ENCODE measurements around the gene HS6ST1.
"Not testable (repeated sequence)": the region's sequence is repeated elsewhere in the genome, so short reads cannot be mapped to it uniquely, and the experiment has no call there.

Gene HS6ST1

DNA sequence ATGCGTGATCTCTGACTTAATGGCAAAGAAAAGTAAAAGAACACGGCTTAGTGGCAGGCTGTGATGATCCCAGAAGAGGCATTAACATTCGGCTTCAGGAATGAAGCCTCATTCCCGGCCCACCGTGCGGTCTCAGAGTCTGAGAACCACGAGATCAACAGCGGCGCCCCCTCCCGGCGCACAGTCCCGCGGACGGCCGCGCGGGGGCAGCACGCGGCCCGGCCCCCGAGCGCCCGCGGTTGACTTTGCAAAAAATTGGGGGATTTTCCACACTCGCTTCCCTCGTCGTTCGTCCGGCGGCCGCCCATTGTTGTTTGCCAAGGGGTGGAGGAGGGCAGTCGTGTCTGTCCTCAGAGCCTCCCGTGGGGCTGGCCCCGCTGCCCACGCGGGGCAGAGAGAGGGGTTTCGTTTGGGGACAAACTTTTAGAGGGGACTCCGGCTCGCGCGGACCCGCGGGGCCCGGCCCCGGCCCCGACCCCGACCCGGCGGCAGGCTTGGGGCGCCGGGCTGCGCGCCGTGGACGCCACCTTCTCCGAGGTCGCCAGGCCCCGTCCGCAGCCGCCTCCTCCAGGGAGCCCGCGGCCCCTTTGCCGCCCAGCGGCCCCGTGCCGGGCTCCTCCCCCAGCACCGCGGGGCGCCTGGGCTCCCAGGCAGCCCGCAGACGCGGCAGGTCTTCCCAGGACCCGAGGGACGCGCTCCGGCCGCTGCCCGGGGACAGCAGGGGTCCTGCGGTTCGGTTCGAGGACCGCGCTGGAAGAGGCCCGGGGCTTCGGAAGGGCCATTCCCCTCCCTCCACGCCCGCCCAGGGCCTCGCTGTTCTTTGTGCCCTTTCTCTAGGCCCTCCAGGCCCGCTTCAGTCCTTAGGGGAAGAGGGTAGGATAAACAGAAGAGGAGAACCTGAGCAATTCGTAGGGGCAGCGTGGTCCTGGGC is 3.4 kb upstream of the HS6ST1 start:
- Histone ChIP-seq H3K36me3 (ENCODE audit: insufficient read depth, low read length) (no peaks in the 10 kb centered on the region), H3K9me3 (ENCODE audit: control insufficient read depth, insufficient read depth, low read length) (no peaks in the 10 kb centered on the region), H3K4me1 (ENCODE audit: insufficient read depth, low read length) (peaks cover 7% of the 10 kb centered on the region; the same call in 1 of the 2 replicates), H3K9ac (ENCODE audit: low read depth, low read length) (peak overlapping the region; percentile 82)

GRCh38 chr2:128320906-128321771 is 2.5 kb upstream of the HS6ST1 start:
- Histone ChIP-seq H3K9me3 (ENCODE audit: control insufficient read depth, insufficient read depth, low read length) (no peaks in the 10 kb centered on the region), H3K36me3 (ENCODE audit: insufficient read depth, low read length) (no peaks in the 10 kb centered on the region), H3K4me1 (ENCODE audit: insufficient read depth, low read length) (peaks cover 12% of the 10 kb centered on the region; the same call in 1 of the 2 replicates), H3K9ac (ENCODE audit: low read depth, low read length) (no peak overlapping the region; the same call in 1 of the 2 replicates)

DNA sequence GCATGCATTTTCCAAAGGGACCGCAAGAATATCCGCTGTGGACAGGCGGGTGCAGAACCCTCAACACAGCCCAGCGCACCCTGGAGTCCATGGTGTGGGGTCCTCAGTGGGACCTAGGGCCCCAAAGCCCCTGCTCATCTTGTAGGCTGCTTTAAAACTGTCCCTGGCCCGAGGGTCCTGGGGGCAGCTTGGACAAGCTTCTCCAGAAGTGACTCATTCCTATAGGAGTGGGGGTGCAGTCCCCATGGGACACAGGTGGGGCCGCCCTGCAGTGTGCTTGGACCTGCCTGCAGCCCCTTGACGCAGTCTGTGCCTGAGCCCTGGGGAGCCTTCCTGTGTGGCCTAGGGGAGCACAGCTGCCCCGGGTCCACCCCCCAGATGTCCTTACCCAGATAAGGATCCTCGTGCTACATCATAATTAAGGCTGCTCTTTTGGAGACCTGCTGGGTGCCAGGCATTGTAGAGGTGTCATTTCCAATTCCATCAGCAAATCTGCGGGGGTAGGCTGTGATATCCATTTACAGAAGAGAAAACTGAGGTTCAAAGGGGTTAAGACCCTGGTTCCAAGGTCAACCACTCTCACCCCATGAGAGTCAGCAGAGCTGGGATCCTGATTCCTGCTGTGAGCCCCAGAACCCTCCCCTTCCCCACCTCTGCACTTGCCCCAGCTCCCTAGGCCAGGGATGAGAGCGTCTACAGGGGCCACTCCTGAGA is 1.7 kb upstream of the HS6ST1 start:
- Histone ChIP-seq H3K9ac (ENCODE audit: low read depth, low read length) (no peak overlapping the region), H3K36me3 (ENCODE audit: insufficient read depth, low read length) (no peaks in the 10 kb centered on the region), H3K9me3 (ENCODE audit: control insufficient read depth, insufficient read depth, low read length) (no peaks in the 10 kb centered on the region), H3K4me1 (ENCODE audit: insufficient read depth, low read length) (peaks cover 14% of the 10 kb centered on the region; the same call in 1 of the 2 replicates)

GRCh38 chr2:128319631-128320191 is 1.0 kb upstream of the HS6ST1 start:
- Histone ChIP-seq H3K9ac (ENCODE audit: low read depth, low read length) (peak overlapping the region; percentile 74), H3K9me3 (ENCODE audit: control insufficient read depth, insufficient read depth, low read length) (no peaks in the 10 kb centered on the region), H3K36me3 (ENCODE audit: insufficient read depth, low read length) (no peaks in the 10 kb centered on the region), H3K4me1 (ENCODE audit: insufficient read depth, low read length) (peaks cover 14% of the 10 kb centered on the region; the same call in 1 of the 2 replicates)

- H3K4me1 ChIP-seq (ENCODE audit: insufficient read depth, low read length); H3K9me3 ChIP-seq (ENCODE audit: control insufficient read depth, insufficient read depth, low read length); H3K36me3 ChIP-seq (ENCODE audit: insufficient read depth, low read length): not testable (repeated sequence)
- H3K9ac ChIP-seq (ENCODE audit: low read depth, low read length), result peak overlapping the region; percentile 18; the same call in 1 of the 2 replicates
Measured at GRCh38 chr2:128318245-128318644, 423 bp downstream of the HS6ST1 start.

DNA sequence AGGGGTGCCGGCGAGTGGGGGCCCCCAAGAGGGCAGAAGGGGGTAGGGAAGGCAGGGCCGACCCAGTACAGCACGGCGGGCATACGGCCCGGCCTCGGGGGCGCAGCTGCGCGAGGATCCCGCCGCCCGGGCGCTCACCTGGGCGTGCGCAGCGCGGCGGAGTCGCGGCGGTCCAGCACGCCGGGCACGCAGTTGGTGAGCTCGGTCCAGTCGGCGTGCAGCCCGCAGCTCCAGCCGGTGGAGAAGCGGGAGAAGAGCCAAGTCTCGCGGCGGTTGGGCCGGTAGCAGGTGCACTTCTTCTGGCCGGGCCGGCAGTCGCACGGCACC is 806 bp downstream of the HS6ST1 start:
- H3K4me1 ChIP-seq (ENCODE audit: insufficient read depth, low read length); H3K36me3 ChIP-seq (ENCODE audit: insufficient read depth, low read length); H3K9me3 ChIP-seq (ENCODE audit: control insufficient read depth, insufficient read depth, low read length): not testable (repeated sequence)
- peak overlapping the region; percentile 74 for H3K9ac ChIP-seq (ENCODE audit: low read depth, low read length)

DNA sequence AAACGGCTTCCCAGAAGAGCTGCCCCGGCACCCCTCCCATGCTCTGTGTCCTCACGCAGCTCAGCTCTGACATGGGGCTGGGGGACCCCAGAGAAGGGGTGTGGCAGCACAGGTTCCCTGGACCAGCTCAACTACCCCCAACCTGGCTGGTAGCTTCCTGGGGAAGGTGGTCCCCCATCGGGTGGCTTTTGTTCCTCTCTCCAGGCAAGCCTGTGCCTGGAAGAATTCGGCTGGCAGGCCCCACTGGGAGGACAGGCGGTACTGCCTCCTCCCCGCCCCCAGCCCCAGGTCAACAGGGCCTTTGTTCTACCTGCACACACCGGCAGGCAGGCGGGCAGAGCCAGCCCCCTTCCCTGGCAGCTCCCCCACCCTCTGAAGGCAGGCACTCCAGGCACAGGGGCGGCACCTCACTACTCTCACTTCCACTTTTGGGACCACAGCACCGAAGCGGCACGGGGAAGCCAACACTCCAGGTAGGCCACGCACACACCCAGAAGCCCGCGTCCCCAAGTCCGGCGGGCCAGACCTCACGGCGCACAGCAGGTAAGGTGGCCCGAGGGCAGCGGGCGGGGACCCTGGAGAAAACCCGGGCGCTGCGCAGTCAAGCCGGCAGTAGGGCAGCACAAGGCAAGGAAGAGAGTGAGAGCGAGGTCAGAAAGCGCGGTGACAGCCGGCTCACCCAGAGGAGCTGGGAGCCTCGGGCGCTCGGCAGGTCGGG is 1.3 kb downstream of the HS6ST1 start:
- Histone ChIP-seq H3K9me3 (ENCODE audit: control insufficient read depth, insufficient read depth, low read length) (no peaks in the 10 kb centered on the region), H3K9ac (ENCODE audit: low read depth, low read length) (peak overlapping the region; percentile 74), H3K36me3 (ENCODE audit: insufficient read depth, low read length) (no peaks in the 10 kb centered on the region), H3K4me1 (ENCODE audit: insufficient read depth, low read length) (peaks cover 7% of the 10 kb centered on the region; the same call in 1 of the 2 replicates)

DNA sequence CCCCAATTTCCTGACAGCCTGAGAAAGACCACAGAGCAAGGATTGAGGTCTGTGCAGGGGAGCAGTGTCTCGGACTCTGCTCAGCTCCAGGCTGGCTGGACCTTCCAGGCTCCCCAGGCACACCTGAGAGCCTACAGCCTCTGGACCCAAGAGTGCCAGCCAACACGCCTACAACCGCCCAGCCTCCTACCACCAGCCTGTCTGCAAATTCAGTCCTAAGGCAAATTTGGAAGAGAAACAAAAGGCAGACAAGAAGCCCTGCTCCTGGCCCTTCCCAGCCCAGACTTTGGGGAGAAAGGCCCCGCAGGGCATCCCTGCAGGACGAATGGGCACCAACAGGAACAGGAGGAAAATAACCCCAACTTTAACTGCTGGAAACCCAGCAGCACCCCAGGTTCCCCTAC is 1.9 kb downstream of the HS6ST1 start:
- no peaks in the 10 kb centered on the region for H3K36me3 ChIP-seq (ENCODE audit: insufficient read depth, low read length)
- peak overlapping the region; percentile 74 for H3K9ac ChIP-seq (ENCODE audit: low read depth, low read length)
- H3K9me3 ChIP-seq (ENCODE audit: control insufficient read depth, insufficient read depth, low read length), result no peaks in the 10 kb centered on the region
- peaks cover 7% of the 10 kb centered on the region; the same call in 1 of the 2 replicates for H3K4me1 ChIP-seq (ENCODE audit: insufficient read depth, low read length)

DNA sequence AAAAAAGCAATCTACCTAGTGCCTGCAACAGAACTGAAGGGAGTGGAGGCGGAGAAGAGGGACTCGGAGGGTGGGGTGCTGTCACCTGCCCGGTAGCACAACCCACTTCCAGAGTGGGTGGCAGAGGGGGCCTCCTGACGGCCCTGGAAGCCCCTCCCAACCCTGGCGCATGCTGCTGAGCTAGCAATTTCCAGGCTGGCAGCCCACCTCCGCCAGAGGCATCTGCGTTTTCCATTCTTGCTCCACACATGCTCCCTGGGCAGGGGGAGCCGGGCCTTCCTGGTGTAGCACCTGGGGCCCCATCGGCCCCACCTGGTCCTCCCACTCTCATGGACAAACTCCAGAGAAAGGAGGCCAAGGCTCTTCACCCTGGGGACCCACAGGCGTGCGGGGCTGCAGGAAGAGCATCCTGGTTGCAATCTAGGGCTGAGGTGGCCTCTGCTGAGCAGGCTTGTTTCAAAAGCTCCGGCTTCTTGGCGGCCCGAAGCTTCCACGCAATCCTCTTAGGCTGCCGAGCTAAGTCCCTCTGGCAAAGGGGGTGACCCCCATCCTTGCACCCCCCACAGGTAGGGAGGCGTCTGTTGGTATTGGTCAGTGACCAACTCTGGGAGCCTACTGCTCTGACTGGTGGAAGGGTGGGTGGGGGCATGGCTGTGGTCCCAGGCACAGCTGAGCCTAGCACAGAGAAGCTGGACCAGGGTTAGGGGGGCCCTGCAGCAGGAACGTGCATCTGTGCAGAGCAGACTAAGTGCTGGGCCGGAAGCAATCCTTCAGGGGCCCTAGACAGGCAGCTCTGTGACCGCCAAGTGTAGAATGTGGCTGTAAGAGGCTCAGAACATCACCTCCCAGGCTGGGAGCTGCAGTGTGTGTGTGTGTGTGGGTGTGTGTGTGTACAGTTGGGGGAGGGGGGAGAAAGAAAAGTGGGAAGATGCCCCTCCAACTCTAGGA is 2.6 kb downstream of the HS6ST1 start:
- peak overlapping the region; percentile 74; the same call in 1 of the 2 replicates for H3K9ac ChIP-seq (ENCODE audit: low read depth, low read length)
- no peaks in the 10 kb centered on the region for H3K9me3 ChIP-seq (ENCODE audit: control insufficient read depth, insufficient read depth, low read length)
- peaks cover 7% of the 10 kb centered on the region; the same call in 1 of the 2 replicates for H3K4me1 ChIP-seq (ENCODE audit: insufficient read depth, low read length)
- no peaks in the 10 kb centered on the region for H3K36me3 ChIP-seq (ENCODE audit: insufficient read depth, low read length)

- Histone ChIP-seq H3K36me3 (ENCODE audit: insufficient read depth, low read length) (no peaks in the 10 kb centered on the region), H3K9me3 (ENCODE audit: control insufficient read depth, insufficient read depth, low read length) (no peaks in the 10 kb centered on the region), H3K9ac (ENCODE audit: low read depth, low read length) (no peak overlapping the region), H3K4me1 (ENCODE audit: insufficient read depth, low read length) (peaks cover 7% of the 10 kb centered on the region; the same call in 1 of the 2 replicates)
Measured at GRCh38 chr2:128315122-128315828, 3.4 kb downstream of the HS6ST1 start.

GRCh38 chr2:128314348-128315121 is 4.1 kb downstream of the HS6ST1 start:
- H3K36me3 ChIP-seq (ENCODE audit: insufficient read depth, low read length), result no peaks in the 10 kb centered on the region
- peaks cover 7% of the 10 kb centered on the region; the same call in 1 of the 2 replicates for H3K4me1 ChIP-seq (ENCODE audit: insufficient read depth, low read length)
- H3K9ac ChIP-seq (ENCODE audit: low read depth, low read length), result no peak overlapping the region
- no peaks in the 10 kb centered on the region for H3K9me3 ChIP-seq (ENCODE audit: control insufficient read depth, insufficient read depth, low read length)
